ENCODE data around the gene PDAP1.

Gene PDAP1, protein sequence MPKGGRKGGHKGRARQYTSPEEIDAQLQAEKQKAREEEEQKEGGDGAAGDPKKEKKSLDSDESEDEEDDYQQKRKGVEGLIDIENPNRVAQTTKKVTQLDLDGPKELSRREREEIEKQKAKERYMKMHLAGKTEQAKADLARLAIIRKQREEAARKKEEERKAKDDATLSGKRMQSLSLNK

DNA sequence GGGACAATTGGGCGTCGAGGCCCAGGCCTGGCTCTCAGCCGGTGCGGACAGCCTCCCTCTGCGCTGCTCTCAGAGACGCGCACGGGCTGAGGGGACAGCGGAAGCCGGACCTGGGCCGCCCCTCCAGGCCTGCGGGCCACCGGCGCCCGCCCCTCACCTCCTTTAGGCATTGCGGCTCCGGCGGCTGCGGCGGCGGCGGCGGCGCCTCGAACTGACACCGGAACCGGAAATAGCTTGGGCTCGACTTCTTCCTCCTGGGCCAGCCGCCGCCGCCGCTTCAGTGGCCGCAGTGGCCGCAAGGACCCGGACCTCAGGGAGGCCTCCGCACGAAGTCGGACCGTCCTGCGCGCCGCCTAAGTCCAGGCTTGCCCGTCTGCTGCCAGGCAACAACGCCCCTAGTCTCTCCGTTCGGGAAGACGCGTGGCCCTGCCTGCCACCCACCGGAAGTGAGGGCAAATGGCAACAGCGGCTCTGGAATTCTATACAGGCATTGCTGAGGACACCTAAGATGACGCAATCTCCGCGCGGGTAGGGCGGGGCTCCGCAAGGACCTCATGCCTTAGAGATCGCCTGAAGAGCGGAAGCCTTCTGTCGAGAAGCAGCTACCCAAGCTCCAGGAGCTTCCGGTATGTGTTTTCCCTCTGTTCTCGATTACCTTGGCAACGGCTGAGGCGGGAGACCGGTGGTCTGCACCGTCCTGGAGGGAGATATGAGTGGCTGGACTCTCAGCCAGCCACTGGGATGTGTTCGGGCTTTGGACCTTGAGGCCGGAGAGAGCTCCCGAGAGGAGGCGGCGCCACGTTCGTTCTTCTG is at the start of gene PDAP1, which contains the start of gene BUD31:
Gene PDAP1 (minus strand): TSS at position 219 of the 813 bp plus-strand sequence. CDS start 49 bp downstream, at position 170.
Gene BUD31 (plus strand): TSS at position 591 of the 813 bp plus-strand sequence. CDS start 2,124 bp downstream, outside the sequence.
- H3K27me3 Mint-ChIP-seq (ENCODE audit: low read depth, poor library complexity): no peaks in the 10 kb centered on the region
- H3K4me1 Mint-ChIP-seq: peaks cover 38% of the 10 kb centered on the region
- peak within 1 kb of the TSS; percentile 100 for H3K27ac Mint-ChIP-seq
- TF ChIP-seq, protein P1, sequence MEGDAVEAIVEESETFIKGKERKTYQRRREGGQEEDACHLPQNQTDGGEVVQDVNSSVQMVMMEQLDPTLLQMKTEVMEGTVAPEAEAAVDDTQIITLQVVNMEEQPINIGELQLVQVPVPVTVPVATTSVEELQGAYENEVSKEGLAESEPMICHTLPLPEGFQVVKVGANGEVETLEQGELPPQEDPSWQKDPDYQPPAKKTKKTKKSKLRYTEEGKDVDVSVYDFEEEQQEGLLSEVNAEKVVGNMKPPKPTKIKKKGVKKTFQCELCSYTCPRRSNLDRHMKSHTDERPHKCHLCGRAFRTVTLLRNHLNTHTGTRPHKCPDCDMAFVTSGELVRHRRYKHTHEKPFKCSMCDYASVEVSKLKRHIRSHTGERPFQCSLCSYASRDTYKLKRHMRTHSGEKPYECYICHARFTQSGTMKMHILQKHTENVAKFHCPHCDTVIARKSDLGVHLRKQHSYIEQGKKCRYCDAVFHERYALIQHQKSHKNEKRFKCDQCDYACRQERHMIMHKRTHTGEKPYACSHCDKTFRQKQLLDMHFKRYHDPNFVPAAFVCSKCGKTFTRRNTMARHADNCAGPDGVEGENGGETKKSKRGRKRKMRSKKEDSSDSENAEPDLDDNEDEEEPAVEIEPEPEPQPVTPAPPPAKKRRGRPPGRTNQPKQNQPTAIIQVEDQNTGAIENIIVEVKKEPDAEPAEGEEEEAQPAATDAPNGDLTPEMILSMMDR (IDR thresholded peaks at IDR 0.05): no peak
- H3K36me3 Mint-ChIP-seq (ENCODE audit: low read depth): peaks cover 37% of the 10 kb centered on the region
- peaks cover 6% of the 10 kb centered on the region for H3K9me3 Mint-ChIP-seq
- peak within 1 kb of the TSS; percentile 96 for H3K4me3 Mint-ChIP-seq
- DNase-seq: peak; percentile 89

DNA sequence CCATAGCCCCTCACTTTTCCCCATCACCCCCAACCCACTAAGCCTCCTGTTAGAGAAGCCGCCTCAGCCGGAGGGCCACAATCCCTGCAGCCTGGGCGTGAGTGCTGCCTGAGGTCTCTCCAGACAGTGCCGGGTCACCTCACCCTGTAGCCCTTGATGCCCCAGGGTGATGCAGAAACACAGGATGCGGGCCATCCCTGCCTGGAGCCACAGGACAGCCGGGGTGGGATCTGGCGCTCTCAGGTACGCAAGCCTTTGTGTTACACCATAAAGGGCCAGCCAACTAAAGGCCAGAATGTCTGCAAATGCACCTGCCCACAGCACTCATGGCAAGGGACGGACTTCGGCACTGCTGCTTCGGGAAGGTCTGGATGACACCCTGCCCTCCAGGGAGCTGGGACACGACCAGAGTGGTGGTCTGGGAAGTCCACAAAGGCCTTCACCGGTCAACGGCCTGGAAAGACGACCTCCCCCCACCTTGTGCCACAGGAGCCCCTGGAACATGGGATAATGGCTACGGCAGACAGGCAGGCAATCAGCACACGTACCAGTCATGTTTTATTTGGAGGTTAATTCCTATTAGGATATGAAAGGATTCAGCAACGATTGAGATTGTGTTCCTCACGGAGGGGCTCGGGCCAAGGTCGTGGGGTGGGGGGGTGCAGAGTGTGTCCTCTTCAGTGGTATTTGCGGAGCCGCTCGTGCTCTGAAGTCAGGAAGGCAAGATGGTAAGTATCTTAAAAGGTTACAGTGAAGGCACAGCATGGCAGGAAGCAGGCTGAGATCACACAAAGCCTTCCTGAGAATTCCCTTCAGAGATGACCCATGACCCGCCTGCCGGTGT is 49.5 kb upstream of the PDAP1 start:
- no peak for DNase-seq
- Mint-ChIP-seq H3K27me3 (ENCODE audit: low read depth, poor library complexity) (no peaks in the 10 kb centered on the region), H3K9me3 (peaks cover 2% of the 10 kb centered on the region), H3K4me1 (peaks cover 5% of the 10 kb centered on the region), H3K36me3 (ENCODE audit: low read depth) (peaks cover 57% of the 10 kb centered on the region), H3K4me3 (no peak overlapping the region), H3K27ac (peak overlapping the region; percentile 74)
- TF ChIP-seq, protein P1 (IDR thresholded peaks at IDR 0.05): no peak

DNA sequence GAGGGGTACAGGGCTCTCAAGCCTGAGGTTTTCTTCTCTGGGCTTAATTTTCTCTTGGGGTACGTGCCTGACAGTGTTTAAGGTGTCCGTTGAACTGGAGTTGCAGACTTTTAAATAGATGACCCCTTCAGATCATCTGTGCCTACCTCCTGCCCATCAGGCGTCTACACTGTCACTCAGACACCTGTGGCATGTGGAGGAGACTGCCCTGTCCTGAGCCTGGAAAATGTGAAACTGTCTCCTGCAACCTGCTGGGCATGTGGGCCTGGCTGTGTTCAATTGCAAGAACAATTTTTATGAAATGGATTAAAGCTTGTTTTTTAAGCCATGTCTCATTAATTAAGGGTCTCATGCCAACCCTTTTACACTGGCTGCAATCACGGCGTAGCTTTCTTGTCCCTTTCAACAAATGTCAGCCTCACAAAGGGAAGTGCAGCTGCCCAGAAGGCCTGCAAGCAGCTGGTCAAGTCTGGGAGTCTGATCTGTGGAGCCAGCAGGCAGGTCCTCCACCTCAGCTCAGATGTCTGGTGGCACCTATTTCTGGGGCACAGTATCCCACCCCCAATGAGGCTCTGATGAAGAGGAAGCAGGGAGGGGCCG is 48.8 kb upstream of the PDAP1 start:
- no peak overlapping the region for H3K4me3 Mint-ChIP-seq
- H3K36me3 Mint-ChIP-seq (ENCODE audit: low read depth): peaks cover 60% of the 10 kb centered on the region
- TF ChIP-seq, protein P1 (IDR thresholded peaks at IDR 0.05): no peak
- no peaks in the 10 kb centered on the region for H3K9me3 Mint-ChIP-seq
- no peaks in the 10 kb centered on the region for H3K27me3 Mint-ChIP-seq (ENCODE audit: low read depth, poor library complexity)
- peaks cover 5% of the 10 kb centered on the region for H3K4me1 Mint-ChIP-seq
- peak overlapping the region; percentile 74 for H3K27ac Mint-ChIP-seq
- no peak for DNase-seq

DNA sequence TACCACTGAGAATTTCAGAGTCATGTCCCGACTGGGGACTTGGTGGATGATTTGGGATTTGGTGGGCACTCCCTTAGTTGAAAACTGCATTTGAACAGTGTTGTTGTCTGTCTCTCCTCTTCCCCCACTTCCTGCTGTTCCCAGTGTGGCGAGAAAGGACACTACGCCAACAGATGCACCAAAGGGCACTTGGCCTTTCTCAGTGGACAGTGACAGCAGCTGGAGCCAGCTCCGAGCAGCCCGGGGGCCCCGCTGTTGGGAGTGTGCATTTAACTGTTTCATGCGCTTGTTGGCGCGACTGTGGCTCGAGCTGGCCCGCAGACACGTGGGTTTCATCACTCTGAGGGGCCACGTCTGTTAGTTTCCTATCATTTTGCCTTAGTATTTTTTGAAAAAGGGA is 47.9 kb upstream of the PDAP1 start:
- Mint-ChIP-seq H3K27me3 (ENCODE audit: low read depth, poor library complexity) (peaks cover 2% of the 10 kb centered on the region), H3K4me1 (peaks cover 5% of the 10 kb centered on the region), H3K4me3 (no peak overlapping the region), H3K9me3 (no peaks in the 10 kb centered on the region), H3K27ac (peak overlapping the region; percentile 74), H3K36me3 (ENCODE audit: low read depth) (peaks cover 56% of the 10 kb centered on the region)
- TF ChIP-seq, protein P1 (IDR thresholded peaks at IDR 0.05): no peak
- no peak for DNase-seq

DNA sequence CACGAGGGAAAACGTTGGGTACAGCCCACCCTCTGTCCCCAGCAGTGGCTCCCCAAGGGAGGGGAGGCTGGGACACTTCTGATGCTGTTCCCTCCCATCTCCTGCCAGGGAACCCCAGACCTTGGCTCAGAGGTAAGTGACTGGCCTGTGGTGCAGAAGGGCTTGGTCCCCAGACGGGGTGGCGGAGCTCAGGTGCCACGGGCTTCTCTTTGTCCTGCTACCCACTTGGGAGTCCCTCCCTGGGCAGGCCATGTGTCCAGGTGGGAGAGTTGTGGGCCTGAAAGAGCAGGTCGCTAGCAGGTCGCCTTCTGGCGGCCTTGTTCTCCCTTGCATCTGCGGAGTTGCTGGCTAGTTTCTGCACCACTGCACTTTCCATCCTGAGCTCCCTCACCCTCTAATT is 47.5 kb upstream of the PDAP1 start:
- H3K27ac Mint-ChIP-seq: peak overlapping the region; percentile 74

More for the DNA sequence above, 47.5 kb upstream of the PDAP1 start:
- no peak for DNase-seq
- TF ChIP-seq, protein P1 (IDR thresholded peaks at IDR 0.05): no peak
- Mint-ChIP-seq H3K36me3 (ENCODE audit: low read depth) (peaks cover 56% of the 10 kb centered on the region), H3K27me3 (ENCODE audit: low read depth, poor library complexity) (peaks cover 2% of the 10 kb centered on the region), H3K4me1 (peaks cover 5% of the 10 kb centered on the region), H3K9me3 (no peaks in the 10 kb centered on the region), H3K4me3 (no peak overlapping the region)
